Body of pancreas (tissue), 4 donors: ENCODE measurements around the gene PCK1.

Experiments
- POLR2A ChIP-seq, 3 donors: fragments of 450-650 bp; IDR thresholded peaks; one replicate each; pipeline ENCODE4 v1.6.1; 2016; ENCODE audit warnings: antibody characterized with exemption in 3 of 3, mild to moderate bottlenecking in 2 of 3
- TF ChIP-seq, protein P1 (sequence below), 7 experiments: fragments of 450-650 bp in 4 of 7; fragments of 200-600 bp in 3 of 7; sonication (generic) in 3 of 7; IDR thresholded peaks; one replicate each; pipeline ENCODE4 v1.5.1; 2016 to 2019; ENCODE audit warnings: antibody characterized with exemption in 7 of 7

- TF ChIP-seq, protein P1, sequence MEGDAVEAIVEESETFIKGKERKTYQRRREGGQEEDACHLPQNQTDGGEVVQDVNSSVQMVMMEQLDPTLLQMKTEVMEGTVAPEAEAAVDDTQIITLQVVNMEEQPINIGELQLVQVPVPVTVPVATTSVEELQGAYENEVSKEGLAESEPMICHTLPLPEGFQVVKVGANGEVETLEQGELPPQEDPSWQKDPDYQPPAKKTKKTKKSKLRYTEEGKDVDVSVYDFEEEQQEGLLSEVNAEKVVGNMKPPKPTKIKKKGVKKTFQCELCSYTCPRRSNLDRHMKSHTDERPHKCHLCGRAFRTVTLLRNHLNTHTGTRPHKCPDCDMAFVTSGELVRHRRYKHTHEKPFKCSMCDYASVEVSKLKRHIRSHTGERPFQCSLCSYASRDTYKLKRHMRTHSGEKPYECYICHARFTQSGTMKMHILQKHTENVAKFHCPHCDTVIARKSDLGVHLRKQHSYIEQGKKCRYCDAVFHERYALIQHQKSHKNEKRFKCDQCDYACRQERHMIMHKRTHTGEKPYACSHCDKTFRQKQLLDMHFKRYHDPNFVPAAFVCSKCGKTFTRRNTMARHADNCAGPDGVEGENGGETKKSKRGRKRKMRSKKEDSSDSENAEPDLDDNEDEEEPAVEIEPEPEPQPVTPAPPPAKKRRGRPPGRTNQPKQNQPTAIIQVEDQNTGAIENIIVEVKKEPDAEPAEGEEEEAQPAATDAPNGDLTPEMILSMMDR (IDR thresholded peaks at IDR 0.05) = no peak
- TF ChIP-seq POLR2A (IDR thresholded peaks at IDR 0.05) = no peak
Measured at GRCh38 chr20:57614490-57615444, 53.9 kb downstream of the PCK1 start.
